H1 (cell line): ENCODE measurements around the gene NMUR1. TPM values are rescaled to one million over a fixed set of nuclear protein-coding genes. Genes with fewer than 3 reads are reported as not detected.

Experiments
- CEBPB ChIP-seq: IDR thresholded peaks from 2 replicates; pipeline ENCODE4 v1.6.1; 2012; ENCODE audit warnings: low read depth, low read length
- CHD7 ChIP-seq: fragments of 300-600 bp; sonication (generic); IDR thresholded peaks from 2 replicates; pipeline ENCODE4 v1.7.1; 2012; ENCODE audit warnings: low read length, moderate library complexity, mild to moderate bottlenecking, inconsistent platforms; ENCODE audit not compliant: insufficient replicate concordance
- EP300 ChIP-seq, 2 experiments: IDR thresholded peaks; 1 replicate in 1 of 2; 2 replicates in 1 of 2; pipeline ENCODE4 v1.6.1; 2011 to 2012; ENCODE audit warnings: low read depth in 2 of 2, low read length in 2 of 2, mild to moderate bottlenecking in 2 of 2, borderline replicate concordance in 1 of 2, inconsistent platforms in 1 of 2, moderate library complexity in 1 of 2
- FOSL1 ChIP-seq: IDR thresholded peaks from 2 replicates; pipeline ENCODE4 v1.6.1; 2011; ENCODE audit warnings: mild to moderate bottlenecking, low read depth, low read length, moderate library complexity; ENCODE audit not compliant: insufficient read depth
- GABPA ChIP-seq: IDR thresholded peaks from 2 replicates; pipeline ENCODE4 v1.6.1; 2011; ENCODE audit warnings: mild to moderate bottlenecking, low read length, moderate library complexity, borderline replicate concordance; ENCODE audit not compliant: insufficient read depth
- NRF1 ChIP-seq: IDR thresholded peaks from 2 replicates; pipeline ENCODE4 v1.6.1; 2011; ENCODE audit warnings: mild to moderate bottlenecking, low read depth, low read length, improper control_type of control experiment
- RBBP5 ChIP-seq: IDR thresholded peaks from 2 replicates; pipeline ENCODE4 v1.7.1; 2012; ENCODE audit warnings: low read depth, mild to moderate bottlenecking, inconsistent platforms, low read length, moderate library complexity, borderline replicate concordance
- SUZ12 ChIP-seq: fragments of 200-600 bp; sonication (generic); IDR thresholded peaks from 2 replicates; pipeline ENCODE4 v1.6.1; 2012; ENCODE audit warnings: mild to moderate bottlenecking, inconsistent platforms, low read length, moderate library complexity, mixed read lengths
- TCF12 ChIP-seq: IDR thresholded peaks from 2 replicates; pipeline ENCODE4 v1.6.1; 2011; ENCODE audit warnings: low read depth, mild to moderate bottlenecking, low read length
- TEAD4 ChIP-seq: IDR thresholded peaks from 2 replicates; pipeline ENCODE4 v1.6.1; 2012; ENCODE audit warnings: low read depth, low read length, inconsistent platforms, mixed read lengths
- polyA plus RNA-seq, 7 experiments: library from polyadenylated mRNA; depleted of rRNA in 3 of 7; stranded (reverse) in 5 of 7; unstranded in 2 of 7; fragments of >200 nt in 5 of 7; fragments of 200-250 nt in 2 of 7; gene quantifications; 1 replicate in 5 of 7; 2 replicates in 1 of 7; 4 replicates in 1 of 7; pipeline versions ENCODE4 v1.2.1 to v1.2.3, GENCODE V29; 2011 to 2013; ENCODE audit warnings: missing spikeins in 2 of 7, mixed read lengths in 2 of 7
- total RNA-seq: library from RNA; stranded (reverse); fragmentation: NEBNext Ultra II Directional; extraction: Animal tissue kit (Norgen Biotek cat#: 25700); gene quantifications from 2 replicates; pipeline ENCODE4 v1.2.1, GENCODE V29; 2021

The NMUR1 gene
- total and polyA plus RNA-seq, 2 of the 8 experiments (the other 6 are each of a cell fraction or from before 2014, with no cell fraction given), result 0.56 to 1.5 TPM

GRCh38 chr2:231573698-231574421 lies 43.6 kb upstream of the NMUR1 start (continued):
- no peak for TF ChIP-seq GABPA
- TF ChIP-seq RBBP5, result no peak; the same call in 1 of the 2 replicates
- no peak for TF ChIP-seq SUZ12
- TF ChIP-seq CHD7, result no peak
- TF ChIP-seq TCF12, result 0 out of 2 replicates have a peak, but pooled peaks have one; percentile 24
- no peak for TF ChIP-seq NRF1
- TF ChIP-seq CEBPB, result no peak
- TF ChIP-seq EP300 (IDR thresholded peaks at IDR 0.05; ENCODE audit: borderline replicate concordance in 1 of 2, low read depth in 2 of 2, low read length in 2 of 2), result peak in 1 of 2 experiments; percentile 7; a peak in 1 of 3 replicates
- TF ChIP-seq FOSL1, result no peak
- TF ChIP-seq TEAD4, result no peak
